ENCODE results near the gene DOCK2.

GRCh38 chr5:169632946-169633345, 4.1 kb upstream of the DOCK2 start:
- no peak for TF ChIP-seq EZH2phosphoT487 (IDR thresholded peaks at IDR 0.05; ENCODE audit: borderline replicate concordance, low read depth, low read length)
- no peak for TF ChIP-seq CTCF (conservative IDR thresholded peaks at IDR 0.05; ENCODE audit: low read length)

All from OCI-LY7 (cell line).